Inferior parietal cortex (tissue), 1 donor: ENCODE data around the gene TRIP10.
A peak's percentile ranks its signal among the peaks of the same experiment; 100 is the strongest.

Experiments used
- DNase-seq: peaks from one replicate; pipeline ENCODE4 v3.0.0-alpha.2; 2016; ENCODE audit errors: extremely low spot score

The TRIP10 gene

DNA sequence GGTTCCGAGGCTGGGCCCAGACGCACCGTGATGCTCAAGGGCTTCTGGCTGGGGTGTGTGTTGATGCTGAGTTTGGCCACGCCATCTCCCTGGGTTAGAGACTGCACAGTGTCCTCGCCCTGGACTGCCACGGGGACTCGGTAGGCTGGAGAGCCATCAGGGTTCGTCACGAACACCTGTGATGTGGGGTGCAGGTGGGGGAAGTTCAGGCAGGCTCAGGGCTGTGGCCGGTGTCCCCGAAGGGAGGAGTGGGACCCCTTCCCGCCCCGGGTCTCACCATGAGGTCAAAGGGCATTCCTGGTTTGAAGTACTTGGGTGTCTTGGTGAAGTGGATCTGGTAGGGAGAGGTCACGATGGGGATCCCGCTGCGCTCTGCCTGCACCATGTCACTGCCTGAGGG lies 27.2 kb upstream of the TRIP10 start:
- DNase-seq, result no peak

DNA sequence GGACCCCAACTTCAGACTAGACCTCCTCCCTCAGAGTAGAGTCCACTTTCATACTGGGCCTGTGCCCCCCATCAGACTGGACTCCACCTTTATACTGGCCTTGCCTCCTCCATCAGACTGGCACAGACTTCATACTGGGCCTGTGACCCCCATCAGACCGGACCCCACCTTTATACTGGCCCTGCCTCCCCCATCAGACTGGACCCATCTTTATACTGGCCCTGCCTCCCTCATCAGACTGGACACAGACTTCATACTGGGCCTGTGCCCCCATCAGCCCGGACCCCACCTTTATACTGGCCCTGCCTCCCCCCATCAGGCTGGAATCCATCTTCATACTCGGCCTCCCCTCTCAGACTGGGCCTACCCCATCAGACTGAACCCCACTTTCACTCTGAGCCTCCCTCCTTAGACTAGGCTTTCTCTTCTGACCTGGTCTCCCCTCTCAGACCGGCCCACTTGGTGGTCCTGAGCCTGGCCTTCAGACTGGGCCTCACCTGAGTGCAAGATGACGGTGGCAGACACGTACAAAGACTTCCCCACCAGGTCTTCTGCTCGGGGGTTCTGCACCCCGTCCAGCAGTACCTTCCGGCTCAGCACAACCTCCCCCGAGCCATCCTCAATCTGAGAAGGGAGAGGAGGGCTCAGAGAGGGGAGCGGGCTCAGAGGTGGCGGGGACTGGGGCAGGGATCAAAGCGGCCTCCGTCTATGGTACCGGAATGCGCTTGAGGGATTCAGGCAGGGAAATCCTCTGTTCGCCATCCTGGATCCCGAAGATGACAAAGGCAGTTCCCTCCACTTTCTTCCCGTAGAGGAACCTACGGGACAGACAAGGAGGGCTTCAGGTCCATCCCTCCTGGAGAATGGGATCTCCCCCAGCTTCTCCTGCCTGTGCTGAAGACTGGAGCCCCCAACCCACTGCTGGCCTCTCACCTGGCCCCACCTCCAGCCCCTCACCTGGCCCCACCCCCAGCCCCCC lies 26.5 kb upstream of the TRIP10 start:
- DNase-seq, result no peak

DNA sequence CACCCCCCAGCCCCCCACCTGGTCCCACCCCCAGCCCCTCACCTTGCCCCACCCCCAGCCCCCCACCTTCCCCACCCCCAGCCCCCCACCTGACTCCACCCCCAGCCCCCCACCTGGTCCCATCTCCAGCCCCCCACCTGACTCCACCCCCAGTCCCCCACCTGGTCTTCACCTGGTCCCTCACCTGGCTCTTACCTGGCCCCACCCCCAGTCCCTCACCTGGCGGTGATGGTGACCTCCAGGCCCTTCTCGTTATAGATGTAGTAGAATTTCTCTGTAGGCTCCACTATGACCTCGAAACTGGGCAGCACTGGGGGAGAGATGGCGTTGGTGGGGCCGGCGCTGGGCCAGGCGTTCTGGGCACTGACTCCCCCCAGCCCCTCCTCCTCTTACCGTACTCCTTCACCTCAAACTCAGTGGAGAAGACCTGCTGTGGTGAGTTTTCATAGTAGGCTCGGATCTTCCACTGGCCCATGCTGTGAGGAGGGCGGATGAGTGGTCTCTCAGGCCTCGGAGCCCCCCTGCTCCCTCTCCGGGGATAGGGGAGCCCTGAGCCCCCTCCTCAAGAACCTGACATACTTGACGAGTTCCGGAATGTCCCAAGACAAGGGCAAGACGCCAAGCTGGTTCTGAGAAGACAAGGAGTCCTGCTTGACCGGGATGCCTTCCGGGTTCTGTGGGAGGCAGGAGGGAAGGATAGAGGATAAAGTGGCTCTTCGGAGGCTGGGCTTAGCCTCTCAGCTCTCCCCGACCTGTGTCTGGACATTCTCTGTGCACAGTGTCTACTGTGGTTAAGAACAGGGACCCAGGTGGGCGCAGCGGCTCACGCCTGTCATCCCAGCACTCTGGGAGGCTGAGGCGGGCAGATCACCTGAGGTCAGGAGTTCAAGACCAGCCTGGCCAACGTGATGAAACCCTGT lies 25.4 kb upstream of the TRIP10 start:
- DNase-seq, result no peak

DNA sequence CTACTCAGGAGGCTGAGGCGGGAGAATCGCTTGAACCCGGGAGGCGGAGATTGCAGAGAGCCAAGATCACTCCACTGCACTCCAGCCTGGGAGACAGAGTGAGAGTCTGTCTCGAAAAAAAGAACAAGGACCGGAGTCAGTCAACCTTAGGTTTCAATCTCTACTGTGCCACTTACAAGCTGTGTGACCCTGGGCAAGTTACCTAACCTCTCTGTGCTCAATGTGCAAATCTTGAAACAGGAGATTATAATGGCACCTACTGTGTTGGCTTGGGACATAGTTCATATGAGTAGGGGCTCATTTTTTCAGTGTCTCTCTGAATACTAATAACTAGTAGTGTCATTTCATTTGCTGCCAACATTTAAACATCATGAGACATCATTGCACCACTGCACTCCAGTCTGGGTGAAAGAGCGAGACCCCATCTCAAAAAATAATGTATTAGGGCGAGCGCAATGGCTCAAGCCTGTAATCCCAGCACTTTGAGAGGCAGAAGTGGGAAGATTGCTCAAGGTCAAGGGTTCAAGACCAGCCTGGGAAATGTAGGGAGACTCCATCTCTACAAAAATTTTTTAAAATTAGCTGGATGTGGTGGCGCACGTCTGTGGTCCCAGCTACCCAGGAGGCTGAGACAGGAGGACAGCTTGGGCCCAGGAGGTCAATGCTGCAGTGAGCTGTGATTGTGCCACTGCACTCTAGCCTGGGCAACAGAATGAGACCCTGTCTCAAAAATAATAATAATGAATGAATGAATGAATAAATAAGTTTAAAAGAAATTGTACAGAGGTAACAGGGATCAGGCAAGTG lies 24.5 kb upstream of the TRIP10 start:
- DNase-seq, result no peak

DNA sequence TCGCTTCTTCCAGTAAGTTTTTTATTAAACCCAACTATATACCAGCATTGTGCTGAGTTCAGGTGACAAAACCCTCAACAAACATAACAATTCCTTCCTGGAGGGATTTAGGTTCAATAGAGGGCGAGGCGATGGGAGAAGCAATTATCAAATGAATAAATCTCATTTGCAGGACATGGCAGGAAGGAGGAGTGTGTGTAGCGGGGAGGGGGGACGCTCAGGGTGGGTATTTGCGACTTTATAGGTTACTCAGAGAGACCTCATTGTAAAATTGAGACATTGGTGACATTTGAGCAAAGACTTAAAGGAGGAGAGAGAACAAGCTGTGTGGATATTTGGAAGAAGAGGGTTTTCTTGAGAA lies 22.9 kb upstream of the TRIP10 start:
- no peak for DNase-seq

DNA sequence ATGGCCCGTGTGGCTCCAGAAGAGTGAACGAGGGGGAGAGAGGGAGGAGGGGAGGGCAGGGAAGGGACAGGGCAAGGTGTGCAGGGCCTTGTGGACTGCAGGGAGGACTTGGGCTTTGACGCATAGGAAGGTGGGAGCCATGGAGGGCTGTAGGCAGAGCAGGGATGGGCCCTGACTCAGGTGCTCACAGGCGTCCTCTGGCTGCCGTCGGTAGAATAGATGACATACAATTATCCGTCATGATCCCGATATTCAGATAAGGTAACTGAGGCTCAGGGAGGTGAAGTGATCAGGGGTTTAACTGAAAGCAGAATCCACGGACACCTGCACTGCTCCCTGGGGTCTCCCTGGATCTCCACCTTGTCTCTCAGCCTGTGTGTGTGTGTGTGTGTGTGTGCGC lies 22.4 kb upstream of the TRIP10 start:
- no peak for DNase-seq

DNA sequence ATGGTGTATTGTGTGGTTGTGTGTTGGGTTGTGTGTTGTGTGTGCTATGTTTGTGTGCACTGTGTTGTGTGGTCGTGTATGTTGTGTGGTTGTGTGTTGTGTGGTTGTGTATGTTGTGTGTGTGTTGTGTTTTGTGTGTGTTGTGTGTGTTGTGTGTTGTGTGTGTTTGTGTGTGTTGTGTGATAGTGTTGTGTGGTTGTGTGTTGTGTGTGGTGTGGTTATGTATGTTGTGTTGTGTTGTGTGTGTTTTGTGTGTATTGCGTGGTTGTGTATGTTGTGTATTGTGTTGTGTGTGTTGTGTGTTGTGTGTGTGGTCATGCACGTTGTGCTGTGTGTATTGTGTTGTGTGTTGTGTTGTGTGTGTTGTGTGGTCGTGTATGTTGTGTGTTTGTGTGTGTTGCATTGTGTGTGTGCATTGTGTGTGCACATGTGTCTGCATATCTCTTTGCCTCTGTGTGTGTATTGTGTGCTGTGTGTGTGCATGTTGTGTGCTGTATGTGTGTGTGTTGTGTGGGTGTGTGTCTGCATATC lies 22.0 kb upstream of the TRIP10 start:
- no peak for DNase-seq

DNA sequence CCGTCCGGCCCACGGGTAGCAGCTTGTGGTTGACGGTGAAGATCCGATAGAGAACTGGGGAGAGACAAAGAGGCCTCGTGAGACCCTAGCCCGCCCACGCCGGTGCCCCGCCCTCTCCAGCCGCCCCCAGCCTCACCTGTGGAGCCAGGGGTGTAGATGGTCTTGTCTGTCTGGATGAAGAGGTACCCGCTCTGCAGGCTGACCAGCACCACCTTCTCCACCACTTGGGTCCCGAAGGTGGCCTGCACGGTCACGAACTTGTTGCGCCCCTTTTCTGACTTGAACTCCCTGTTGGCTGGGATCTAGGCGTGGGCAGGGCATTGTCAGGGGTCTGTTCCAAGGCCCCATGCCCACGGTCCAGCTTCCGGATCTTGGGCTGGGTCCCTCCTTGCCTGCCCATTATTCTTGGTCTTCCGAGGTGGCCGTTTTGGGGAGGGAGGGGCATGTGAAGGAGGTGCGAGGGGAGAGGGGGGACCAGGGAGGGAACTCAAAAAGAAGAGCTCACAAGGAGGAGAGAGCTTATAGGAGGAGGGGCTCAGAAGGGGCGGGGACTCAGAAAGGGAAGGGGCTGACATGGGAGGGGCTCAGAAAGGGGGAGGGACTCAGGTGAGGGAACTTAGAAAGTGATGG lies 21.3 kb upstream of the TRIP10 start:
- no peak for DNase-seq

DNA sequence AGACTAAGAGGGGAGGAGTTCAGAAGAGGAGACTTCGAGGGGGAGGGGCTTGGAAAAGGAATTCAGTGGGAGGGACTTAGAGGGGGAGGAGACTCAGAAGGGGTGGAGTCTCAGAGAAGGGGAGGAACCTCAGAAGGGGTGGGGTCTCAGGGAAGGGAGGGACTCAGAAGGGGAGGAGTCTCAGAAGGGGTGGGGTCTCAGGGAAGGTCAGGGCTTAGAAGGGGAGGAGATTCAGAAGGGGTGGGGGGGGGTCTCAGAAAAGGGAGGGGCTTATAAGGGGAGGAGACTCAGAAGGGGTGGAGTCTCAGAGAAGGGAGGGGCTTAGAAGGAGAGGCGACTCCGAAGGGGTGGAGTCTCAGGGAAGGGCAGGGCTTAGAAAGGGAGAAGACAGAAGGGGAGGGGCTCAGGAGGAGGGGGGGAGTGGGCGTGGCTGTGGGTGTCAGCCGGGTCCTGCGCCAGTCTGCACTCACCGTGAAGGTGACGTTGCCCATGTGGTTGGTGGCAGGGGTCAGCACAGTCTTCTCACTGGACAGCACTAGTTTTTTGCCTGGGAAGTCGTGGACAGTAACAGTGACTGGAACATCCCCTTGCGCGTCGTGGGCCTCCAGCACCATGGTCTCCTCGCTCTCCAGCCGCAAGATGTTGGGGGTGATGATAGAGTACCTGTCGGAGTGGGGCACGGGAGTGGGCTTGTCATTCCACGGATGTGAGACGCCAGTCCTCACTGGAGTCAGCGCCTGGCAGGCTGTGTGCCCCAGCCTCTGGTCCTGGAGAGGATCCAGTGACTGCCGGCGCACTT lies 20.5 kb upstream of the TRIP10 start:
- DNase-seq, result peak; percentile 9

DNA sequence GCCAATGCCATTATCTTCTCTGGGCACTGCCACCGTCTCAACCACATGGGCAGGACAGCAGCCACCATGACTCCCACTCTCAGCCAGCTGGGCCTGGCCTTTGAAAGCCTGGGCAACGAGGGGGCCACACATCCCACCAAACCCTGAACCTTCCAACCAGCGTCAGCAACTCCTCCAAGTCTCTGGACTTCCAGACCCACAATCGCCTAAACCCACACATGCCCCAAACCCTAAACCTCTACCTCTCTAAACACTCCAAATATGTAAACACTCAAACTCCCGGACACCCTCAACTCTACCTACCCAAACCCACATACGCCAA lies 20.0 kb upstream of the TRIP10 start:
- DNase-seq, result no peak

DNA sequence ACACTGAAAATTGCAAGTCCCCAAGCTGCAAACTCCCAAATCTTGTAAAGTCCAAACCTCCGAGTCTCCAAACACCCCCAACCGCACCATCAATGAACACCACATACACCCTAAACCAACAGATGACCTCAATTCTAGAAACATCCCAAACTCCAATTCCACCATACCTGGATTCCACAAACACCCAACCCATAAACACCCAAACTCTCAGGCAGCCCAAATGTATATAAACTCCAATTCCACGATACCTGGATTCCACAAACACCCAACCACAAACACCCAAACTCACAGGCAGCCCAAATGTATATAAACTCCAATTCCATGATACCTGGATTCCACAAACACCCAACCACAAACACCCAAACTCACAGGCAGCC lies 19.5 kb upstream of the TRIP10 start:
- no peak for DNase-seq

DNA sequence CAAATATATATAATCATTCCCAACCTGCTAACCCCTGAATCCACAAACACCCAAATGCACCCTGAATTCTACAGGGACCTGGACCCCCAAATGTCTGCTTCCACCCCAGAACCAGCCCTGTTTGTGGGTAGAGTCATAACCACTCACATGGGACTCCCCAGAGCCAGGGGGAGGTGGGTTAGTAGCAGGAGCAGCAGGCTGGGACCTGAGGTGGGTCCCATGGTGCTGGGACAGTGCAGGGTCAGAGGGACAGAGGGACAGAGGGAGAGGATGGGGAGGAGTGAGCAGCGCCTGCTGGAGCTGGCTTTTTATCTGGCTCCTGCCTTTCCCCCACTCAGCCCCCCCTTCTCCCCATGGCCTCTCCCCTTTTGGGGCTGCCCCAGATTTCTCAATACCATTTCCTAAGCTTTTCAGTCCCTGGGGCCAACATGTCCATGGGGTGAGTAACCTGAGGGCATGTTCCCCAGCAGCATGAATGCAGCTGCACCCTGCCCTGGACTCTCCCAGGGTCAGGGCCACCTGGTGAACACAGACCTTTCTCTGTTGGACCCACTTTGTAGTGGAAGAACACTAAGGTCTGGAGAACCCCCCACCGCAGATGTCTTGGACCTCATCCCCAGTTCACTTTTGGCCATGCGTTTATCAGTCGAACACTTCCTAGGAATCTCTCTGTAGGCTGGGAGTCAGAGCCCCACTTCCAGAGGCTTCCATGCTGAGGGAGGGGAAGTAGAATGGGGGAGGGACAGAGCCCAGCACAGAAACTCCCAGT lies 18.9 kb upstream of the TRIP10 start, which contains the start of gene C3:
Gene C3, minus strand, starts transcription at position 282 of the 769 bp plus-strand sequence. Its CDS starts 61 bp downstream, at position 221.
- DNase-seq, result no peak

DNA sequence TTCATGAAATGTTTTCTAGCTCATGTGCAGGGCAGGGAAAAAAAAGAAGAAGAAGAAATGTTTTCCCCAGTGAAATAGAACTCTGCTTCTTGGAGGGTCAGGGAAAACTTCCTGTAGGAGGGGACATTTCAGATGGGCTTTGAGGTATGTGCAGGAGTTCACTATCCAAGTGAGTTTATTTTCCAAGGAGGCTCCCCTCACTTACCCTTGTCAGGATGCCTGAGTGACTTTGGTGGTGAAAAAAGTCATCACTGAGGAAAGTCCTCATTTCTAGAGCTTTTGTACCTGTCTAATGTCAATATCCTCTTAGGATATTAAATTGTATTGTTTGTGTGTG lies 18.4 kb upstream of the TRIP10 start:
- DNase-seq, result no peak

DNA sequence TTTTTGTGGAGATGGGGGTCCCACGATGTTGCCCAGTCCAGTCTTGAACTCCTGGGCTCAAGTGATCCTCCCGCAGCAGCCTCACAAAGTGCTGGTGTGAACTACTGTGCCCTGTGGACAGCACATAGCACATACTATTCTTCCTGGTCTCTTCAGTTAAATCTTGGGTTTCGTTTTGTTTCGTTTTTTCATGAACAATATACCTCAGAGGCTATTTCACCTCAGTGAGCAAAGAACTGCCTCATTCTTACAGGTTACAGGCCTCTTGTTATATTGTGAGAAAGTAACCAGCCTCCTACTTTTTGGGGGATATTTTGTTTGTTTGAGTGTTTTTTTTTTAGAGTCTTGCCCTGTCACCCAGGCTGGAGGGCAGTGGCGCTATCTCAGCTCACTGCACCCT lies 17.7 kb upstream of the TRIP10 start:
- no peak for DNase-seq

DNA sequence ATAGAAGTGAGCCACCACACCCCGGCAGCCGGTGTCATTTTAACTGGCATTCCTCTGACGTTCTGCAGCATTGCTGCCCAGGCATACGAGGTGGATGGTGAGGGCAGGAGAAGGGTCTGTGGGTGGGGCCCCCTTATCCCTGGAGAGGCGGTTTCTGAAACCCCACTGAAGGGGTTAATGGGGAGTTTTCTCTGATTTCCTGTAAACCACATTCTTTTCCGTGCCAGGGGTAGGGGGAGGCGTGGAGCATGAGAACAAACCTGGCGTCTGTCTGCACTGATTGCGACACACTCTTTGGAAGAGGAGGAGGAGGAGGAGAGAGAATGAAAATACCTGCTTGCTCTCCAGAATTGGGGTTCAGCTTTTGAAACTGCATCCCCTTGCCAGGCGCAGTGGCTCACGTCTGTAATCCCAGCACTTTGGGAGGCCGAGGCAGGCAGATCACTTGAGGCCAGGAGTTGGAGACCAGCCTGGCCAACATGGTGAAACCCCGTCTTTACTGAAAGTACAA lies 16.3 kb upstream of the TRIP10 start:
- DNase-seq, result no peak

DNA sequence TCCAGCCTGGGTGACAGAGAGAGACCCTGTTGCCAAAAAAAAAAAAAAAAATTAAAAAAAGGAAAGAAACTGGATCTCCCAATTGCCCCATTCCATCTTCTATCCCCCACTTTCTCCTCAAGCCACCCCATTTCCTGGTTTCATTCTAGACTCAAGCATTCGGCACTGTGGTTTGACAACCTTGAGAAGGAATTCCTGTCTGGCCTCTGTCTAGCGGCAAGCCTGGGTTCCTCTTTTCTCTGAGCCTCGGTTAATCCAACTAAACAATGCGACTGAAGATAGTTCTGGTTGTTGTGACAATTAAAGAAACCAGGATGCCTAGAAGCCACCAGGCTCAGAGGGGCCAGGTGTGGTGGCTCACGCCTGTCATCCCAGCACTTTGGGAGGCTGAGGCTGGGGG lies 15.7 kb upstream of the TRIP10 start:
- no peak for DNase-seq

DNA sequence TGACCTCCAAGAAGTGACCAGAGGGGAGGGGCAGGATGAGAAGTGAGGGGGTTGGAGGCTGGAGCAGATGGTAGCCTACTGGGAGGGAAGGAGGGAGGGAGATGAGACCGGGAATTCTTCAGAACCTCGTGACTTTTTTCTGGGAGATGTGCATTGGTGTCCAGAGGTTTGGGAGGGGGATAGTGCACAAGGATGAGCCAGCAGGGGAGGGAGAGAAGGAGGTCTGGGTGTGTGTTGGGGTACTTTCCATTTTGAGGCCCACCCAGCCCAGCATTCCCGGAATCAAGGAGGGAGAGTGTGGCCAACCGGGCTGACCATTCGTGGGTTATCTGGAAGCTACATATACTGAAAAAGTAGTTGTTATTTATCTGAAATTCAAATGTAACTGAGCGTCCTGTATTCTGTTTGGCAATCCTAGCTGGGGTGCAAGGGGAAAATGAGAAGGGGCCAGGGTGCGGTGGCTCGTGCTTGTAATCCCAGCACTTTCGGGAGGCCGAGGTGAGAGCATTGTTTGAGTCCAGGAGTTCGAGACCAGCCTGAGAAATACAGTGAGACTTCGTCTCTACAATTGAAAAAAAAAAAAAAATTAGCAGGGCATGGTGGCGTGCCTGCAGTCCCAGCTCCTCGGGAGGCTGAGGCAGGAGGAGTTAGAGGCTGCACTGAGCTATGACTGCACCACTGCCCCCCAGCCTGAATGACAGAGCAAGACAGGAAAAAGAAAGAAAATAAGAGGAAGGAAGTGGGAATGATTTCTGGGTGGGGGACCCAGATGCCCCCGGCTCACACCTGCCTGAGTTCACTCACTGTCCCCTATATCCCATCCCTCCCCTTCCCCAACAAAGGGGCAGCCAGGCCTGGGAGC lies 14.6 kb upstream of the TRIP10 start:
- no peak for DNase-seq

DNA sequence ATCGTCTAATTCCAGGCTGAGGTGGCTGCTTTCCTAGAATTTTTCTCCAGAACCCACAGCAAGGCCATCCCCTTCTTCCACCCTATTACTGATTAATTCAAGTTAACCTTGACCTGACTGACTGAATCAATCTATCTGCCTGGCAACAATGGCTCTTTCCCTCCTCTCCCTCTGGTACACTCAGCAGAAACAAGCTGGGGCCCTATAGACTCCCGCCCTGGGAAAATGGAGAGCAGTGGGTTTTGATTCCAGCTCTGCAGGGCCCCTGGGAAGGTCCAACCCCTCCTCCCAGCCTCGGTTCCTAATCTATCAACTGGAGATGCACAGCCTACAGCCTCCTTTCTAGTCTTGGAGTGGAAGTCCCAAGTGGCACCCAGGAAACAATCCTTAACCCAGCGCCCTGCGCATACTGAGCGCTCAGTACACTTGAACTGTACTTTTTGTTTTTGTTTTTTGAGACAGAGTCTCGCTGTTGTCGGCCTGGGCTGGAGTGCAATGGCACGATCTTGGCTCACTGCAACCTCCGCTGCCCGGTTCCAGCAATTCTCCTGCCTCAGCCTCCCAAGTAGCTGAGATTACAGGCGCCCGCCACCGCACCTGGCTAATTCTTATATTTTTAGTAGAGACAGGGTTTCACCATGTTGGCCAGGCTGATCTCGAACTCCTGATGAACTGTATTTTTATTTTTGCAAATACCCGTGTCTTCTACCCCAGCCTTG lies 13.8 kb upstream of the TRIP10 start:
- DNase-seq, result no peak
